Measurements from ENCODE around the gene DOCK9. TPM values are rescaled to one million over a fixed set of nuclear protein-coding genes. Genes with fewer than 3 reads are reported as not detected.

DOCK9 gene
- total and polyA plus RNA-seq, 9 of the 15 experiments (the other 6 are each of a cell fraction or from before 2014, with no cell fraction given): 3.5 to 25.3 (median 16.7) TPM

GRCh38 chr13:98883998-98884397, 93.9 kb downstream of the DOCK9 start:
- Histone ChIP-seq H3K9me1 (ENCODE audit: control insufficient read depth, insufficient read depth, low read length) (no peaks in the 10 kb centered on the region), H3K9ac (ENCODE audit: insufficient read depth in 1 of 2, low read depth in 2 of 2, low read length in 2 of 2) (no peak overlapping the region), H4K20me1 (replicated peaks; ENCODE audit: control insufficient read depth, insufficient read depth, low read length) (no peaks in the 10 kb centered on the region), H3K27me3 (ENCODE audit: control insufficient read depth in 2 of 2, insufficient read depth in 2 of 2, low read length in 2 of 2) (no peaks in the 10 kb centered on the region), H3K4me3 (no peak overlapping the region), H3K36me3 (ENCODE audit: control insufficient read depth, insufficient read depth, low read length) (peaks cover 66% of the 10 kb centered on the region; the same call in 2 of the 3 replicates), H3K27ac (ENCODE audit: extremely low read depth, low read depth, low read length) (no peak overlapping the region), H3K4me1 (replicated peaks in 1 of 2; ENCODE audit: control insufficient read depth in 2 of 2, insufficient read depth in 2 of 2, low read length in 2 of 2) (no peaks in the 10 kb centered on the region), H3K4me2 (ENCODE audit: insufficient read depth, low read length) (no peak overlapping the region), H3K9me3 (replicated peaks; ENCODE audit: control insufficient read depth, insufficient read depth, low read depth, low read length) (no peaks in the 10 kb centered on the region), H2AFZ (ENCODE audit: low read depth, low read length) (no peak overlapping the region), H3K79me2 (ENCODE audit: control insufficient read depth, insufficient read depth, low read length) (no peaks in the 10 kb centered on the region)
- ATAC-seq (no peak), FAIRE-seq (no peak), DNase-seq (ENCODE audit: extremely low read depth in 1 of 4, low spot score in 3 of 4) (no peak)
- in situ Hi-C loops (cut with MboI): no loop called here
- ChIA-PET CTCF (ENCODE audit: low intra/inter-chr PET ratio) (no interaction called here), POLR2A (no interaction called here)
- intact Hi-C loops (cut with micrococcal nuclease): no loop called here
- BruUV-seq (replicated peaks): no TSS peak
- 50% methylated on average over 3 of the region's 3 CpGs for WGBS (ENCODE audit: insufficient coverage, low coverage, missing lambda C conversion rate)
- TF ChIP-seq ZNF561 (CRISPR knock-in tag; conservative IDR thresholded peaks at IDR 0.05) (no peak), IRF2 (CRISPR knock-in tag; IDR thresholded peaks at IDR 0.05) (no peak), THAP12 (CRISPR knock-in tag; IDR thresholded peaks at IDR 0.05) (no peak), MTA3 (IDR thresholded peaks at IDR 0.05; ENCODE audit: borderline replicate concordance) (no peak), DLX4 (CRISPR knock-in tag; IDR thresholded peaks at IDR 0.05) (no peak), ZNF695 (CRISPR knock-in tag; IDR thresholded peaks at IDR 0.05) (no peak), BDP1 (IDR thresholded peaks at IDR 0.05; ENCODE audit: insufficient read depth, insufficient read length) (no peak), POU5F1 (IDR thresholded peaks at IDR 0.05; ENCODE audit: borderline replicate concordance, low read depth, low read length, partially characterized antibody) (no peak), ZNF165 (CRISPR knock-in tag; IDR thresholded peaks at IDR 0.05; ENCODE audit: borderline replicate concordance) (no peak), SUPT5H (IDR thresholded peaks at IDR 0.05) (no peak), ZNF740 (CRISPR knock-in tag; IDR thresholded peaks at IDR 0.05) (no peak), ZNF740 (tag; IDR thresholded peaks at IDR 0.05) (no peak), HMG20A (CRISPR knock-in tag; conservative IDR thresholded peaks at IDR 0.05) (no peak), TRIM25 (IDR thresholded peaks at IDR 0.05; ENCODE audit: borderline replicate concordance) (no peak), USF2 (CRISPR knock-in tag; IDR thresholded peaks at IDR 0.05) (no peak), SRSF1 (IDR thresholded peaks at IDR 0.05; ENCODE audit: low read depth, low read length) (no peak), RUNX1 (IDR thresholded peaks at IDR 0.05; ENCODE audit: low read depth) (no peak)

All from K562 (cell line).